Tibial nerve (tissue), 4 donors: ENCODE measurements around the gene BEND4.

Experiments used
- CTCF ChIP-seq, 5 experiments: fragments of 200-600 bp in 3 of 5; fragments of 450-650 bp in 2 of 5; sonication (generic) in 3 of 5; IDR thresholded peaks; one replicate each; pipeline ENCODE4 v1.5.1; 2016 to 2019; ENCODE audit warnings: antibody characterized with exemption in 5 of 5, mild to moderate bottlenecking in 3 of 5, moderate library complexity in 2 of 5
- EP300 ChIP-seq, 2 donors: sonication (generic); formaldehyde crosslinking; IDR thresholded peaks; one replicate each; pipeline ENCODE4 v1.6.1; 2017; ENCODE audit warnings: antibody characterized with exemption in 2 of 2, mild to moderate bottlenecking in 1 of 2
- POLR2A ChIP-seq, 2 donors: fragments of 450-650 bp; IDR thresholded peaks; one replicate each; pipeline ENCODE4 v1.6.1; 2017; ENCODE audit warnings: antibody characterized with exemption in 2 of 2, mild to moderate bottlenecking in 2 of 2, moderate library complexity in 2 of 2

GRCh38 chr4:42070463-42070862 is 82.0 kb downstream of the BEND4 start:
- no peak for TF ChIP-seq CTCF (IDR thresholded peaks at IDR 0.05)
- no peak for TF ChIP-seq POLR2A (IDR thresholded peaks at IDR 0.05)
- no peak for TF ChIP-seq EP300 (IDR thresholded peaks at IDR 0.05)
